NCI-H2196 treated with DMSO at 0.1 percent for 48 hours (cell line): ENCODE data around the gene KRTAP10-6.
"Not testable (repeated sequence)": the region's sequence is repeated elsewhere in the genome, so short reads cannot be mapped to it uniquely, and the experiment has no call there.

Experiments
- DNase-seq: peaks from one replicate; lab custom pipeline; 2025; ENCODE audit not compliant: unreplicated experiment; lab: John Stamatoyannopoulos, UW

Gene KRTAP10-6

DNA sequence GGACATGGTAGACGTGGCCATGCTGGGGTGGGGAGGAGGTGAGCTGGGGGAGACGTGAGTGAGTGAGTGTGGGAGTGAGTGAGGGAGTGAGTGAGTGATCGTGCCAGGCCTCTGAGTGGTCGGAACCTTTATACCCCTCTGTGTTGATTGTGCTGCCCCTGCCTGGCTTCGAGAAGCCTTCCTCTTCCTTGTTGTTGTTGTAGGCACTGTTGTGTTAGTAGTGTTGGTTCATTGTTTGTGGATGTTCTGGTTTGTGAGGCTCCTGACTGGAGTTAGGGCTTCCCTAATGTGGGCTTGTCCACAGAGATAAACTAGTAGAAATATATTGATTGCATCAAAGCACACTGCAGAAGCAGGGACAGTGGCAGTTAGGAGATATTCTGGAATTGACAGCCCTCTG is 33.6 kb downstream of the KRTAP10-6 start, which contains the start of gene KRTAP10-3:
KRTAP10-3 (minus strand) TSS at position 101 of the 400 bp plus-strand sequence; CDS start at position 21, 80 bp downstream.
- no peak for DNase-seq

DNA sequence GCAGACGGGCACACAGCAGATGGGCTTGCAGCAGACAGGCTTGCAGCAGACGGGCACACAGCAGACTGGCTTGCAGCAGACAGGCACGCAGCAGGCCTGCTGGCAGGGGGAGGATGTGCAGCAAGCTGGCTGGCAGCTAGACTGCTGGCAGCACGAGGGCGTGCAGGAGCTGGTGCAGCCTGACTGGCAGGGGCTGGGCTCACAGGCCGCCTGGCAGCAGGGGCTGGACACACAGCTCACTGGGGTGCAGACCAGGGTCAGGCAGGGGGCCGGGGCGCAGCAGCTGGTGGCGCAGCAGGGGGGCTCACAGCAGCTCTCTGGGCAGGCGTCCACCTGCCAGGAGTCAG is 34.0 kb downstream of the KRTAP10-6 start:
- DNase-seq = not testable (repeated sequence)

DNA sequence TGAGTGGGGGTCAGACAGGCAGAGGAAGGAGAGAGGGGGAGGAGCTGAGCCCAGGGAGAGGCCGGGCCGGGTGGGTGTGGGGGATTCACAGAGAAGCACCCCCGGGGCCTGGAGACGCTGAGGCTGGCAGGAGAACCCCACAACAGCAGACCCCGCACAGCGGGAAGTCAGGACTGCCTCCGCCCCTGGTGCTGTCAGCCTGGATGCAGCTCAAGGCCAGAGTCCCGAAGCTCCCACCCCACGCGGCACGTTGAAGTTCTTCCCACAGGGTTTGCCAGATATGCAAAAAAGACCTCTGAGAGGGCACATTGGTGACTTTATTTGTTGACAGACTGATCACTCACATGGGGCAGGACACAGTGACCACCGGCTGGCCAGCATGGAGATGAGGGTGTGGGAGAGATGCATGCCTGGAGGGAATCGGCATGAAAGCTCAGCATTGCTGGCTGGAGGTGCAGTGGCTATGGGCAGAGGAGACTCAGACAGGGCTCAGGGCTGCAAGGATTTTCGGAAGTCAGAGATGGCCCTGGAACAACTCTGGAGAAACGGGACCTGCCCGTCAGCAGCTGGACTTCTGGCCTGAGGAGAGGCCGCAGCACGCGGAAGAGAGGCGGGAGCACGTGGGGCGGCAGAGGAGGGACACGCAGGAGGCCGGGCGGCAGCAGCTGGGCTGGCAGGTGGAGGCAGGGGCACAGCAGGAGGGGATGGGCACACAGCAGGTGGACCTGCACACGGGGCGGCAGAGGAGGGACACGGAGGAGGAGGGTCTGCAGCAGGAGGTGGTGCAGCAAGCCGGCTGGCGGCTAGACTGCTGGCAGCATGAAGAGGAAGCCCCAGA is 34.6 kb downstream of the KRTAP10-6 start:
- DNase-seq = no peak

- DNase-seq = no peak
Measured at GRCh38 chr21:44556879-44557278, 35.4 kb downstream of the KRTAP10-6 start.

DNA sequence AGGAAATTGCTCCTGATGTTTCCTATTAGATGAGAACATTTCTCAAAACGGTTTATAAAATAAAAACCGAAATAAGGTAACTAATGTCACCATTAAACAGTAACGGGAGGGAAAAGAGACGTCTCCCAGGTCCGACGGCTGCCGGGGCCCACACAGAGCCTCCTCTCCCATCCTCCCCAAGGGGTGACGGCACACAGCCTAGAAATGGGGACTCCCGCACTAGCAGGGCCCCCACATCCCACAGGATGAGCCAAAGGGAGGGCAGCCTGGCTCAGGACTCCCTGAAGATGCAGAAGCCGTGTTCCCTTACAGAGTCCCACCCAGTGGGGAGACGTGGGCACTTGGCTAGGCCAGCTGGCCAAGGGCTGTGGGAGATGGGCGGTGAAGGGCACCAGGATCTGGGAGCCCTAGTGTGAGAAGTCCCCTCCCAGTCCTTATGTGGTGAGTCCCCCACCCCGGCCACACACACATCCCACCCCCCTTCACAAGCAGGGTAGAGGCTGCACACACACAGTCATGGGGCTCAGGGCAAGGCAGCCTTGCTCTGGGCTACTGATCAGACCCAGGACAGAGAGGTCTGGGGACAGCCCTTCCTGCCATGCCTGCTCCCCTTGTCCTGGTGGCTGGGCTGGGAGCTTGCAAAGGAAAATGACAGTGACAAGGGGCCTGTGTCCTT is 37.0 kb downstream of the KRTAP10-6 start:
- DNase-seq = no peak

GRCh38 chr21:44552681-44553080 is 39.6 kb downstream of the KRTAP10-6 start:
- DNase-seq = no peak

DNA sequence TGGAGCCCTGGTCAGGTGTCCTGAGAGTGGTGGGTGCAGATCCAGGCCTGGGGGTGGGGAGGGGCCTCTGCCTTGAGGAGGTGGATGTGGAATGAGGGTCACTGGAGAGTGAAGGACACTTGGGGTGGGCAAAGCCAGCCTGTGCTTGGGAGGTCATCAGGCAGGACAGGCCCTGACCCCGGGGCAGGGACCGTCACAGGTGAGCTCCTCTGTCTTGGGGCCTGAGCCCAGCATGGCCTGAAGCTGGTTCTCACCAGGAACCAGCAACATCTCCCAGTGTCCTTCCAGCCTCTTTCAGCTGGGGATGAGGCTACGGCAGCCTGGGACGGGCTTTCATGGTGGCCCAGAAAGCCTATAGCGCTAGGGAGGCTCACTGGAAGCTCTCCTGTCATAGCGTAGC is 40.2 kb downstream of the KRTAP10-6 start:
- DNase-seq = no peak

- no peak for DNase-seq
Measured at GRCh38 chr21:44551340-44551961, 40.9 kb downstream of the KRTAP10-6 start, which contains the start of gene KRTAP10-2. TSS of gene KRTAP10-2 (minus strand) at chr21:44551505. CDS start at chr21:44551458, 47 bp downstream.

- no peak for DNase-seq
Measured at GRCh38 chr21:44550807-44551206, 41.5 kb downstream of the KRTAP10-6 start.

DNA sequence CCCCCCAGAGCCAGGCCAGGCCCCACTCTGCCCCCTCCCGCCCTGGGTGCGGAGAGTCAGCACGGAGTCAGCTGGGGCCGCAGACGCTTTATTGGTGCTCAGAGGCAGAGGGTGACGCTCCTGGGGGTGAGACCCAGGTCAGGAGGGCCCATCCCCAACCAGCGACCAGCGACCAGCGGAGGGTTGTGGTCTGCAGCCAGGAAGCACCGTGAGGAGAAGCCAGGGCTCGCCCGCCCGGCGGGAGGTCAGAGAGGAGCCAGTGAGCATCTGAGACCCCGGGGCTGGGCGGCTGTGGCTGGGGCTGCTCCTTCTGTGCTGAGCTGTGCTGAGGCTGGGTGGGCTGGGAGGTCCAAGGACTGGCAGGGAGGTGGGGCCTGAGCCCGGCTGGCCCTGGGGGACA is 42.0 kb downstream of the KRTAP10-6 start:
- not testable (repeated sequence) for DNase-seq

GRCh38 chr21:44549525-44550211 is 42.6 kb downstream of the KRTAP10-6 start:
- no peak for DNase-seq

DNA sequence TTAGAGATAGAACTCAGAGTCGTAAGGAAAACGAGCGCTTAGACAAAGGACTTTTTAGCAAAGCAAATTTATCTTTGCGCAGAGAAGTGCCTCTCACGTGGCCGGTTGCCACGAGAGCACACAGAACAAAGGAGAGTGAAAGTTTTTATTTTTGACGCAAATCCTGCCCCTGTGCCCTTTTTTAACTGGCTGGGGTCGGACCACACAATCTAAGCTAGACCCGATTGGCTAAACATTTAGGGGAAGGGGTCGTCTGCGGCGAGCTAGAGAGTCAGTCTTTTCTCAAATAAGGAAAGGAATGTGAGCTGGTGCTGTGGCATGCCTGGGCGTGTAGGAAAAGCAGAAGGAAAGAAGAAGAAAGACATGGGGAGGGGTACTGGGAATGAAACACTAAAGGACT is 43.4 kb downstream of the KRTAP10-6 start:
- no peak for DNase-seq

GRCh38 chr21:44548381-44548780 is 43.9 kb downstream of the KRTAP10-6 start:
- no peak for DNase-seq

DNA sequence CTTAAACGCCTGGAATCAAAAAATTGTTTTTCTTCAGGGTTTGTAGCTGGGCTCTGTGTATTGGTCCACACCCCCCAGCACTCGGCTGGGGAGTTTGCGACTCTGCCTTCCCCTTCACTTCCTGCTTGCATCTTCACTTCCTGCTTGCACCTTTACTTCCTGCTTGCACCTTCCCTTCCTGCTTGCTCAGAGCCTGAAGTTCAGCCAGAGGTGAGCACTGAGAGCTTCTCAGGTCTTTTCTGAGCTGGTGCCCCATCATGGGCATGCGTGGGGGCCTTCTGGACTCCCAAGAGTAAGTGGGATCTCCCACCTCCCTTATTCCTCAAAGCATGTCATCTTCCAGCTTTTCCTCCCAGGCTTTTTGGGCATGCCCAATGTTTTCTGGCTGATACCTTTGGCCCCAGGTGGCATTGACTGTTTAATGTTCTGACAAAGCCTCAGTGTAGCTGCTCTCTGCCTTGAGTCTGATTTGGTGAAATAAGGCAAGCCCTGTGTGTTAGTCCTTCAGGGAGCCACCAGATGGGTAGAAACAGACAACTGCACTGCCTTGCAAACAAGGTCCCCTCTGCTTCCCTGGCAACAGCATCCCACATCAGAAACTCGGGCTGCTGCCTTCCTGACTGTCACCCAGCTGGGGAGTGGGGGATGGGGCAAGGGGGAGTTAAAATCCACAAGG is 44.5 kb downstream of the KRTAP10-6 start:
- no peak for DNase-seq

GRCh38 chr21:44544566-44544965 is 47.7 kb downstream of the KRTAP10-6 start:
- DNase-seq = no peak

- DNase-seq = no peak
Measured at GRCh38 chr21:44542716-44543115, 49.6 kb downstream of the KRTAP10-6 start.
